Loucy (cell line): Measurements from ENCODE around the gene HIRIP3.
"Not testable (repeated sequence)": the region's sequence is repeated elsewhere in the genome, so short reads cannot be mapped to it uniquely, and the experiment has no call there.

Experiments used
- CTCF ChIP-seq: fragments of 200-600 bp; sonication (generic); conservative IDR thresholded peaks from 2 replicates; pipeline ENCODE4 v1.5.1; 2014; ENCODE audit warnings: mild to moderate bottlenecking, antibody characterized with exemption, low read length
- EZH2phosphoT487 ChIP-seq: fragments of 200-600 bp; IDR thresholded peaks from 2 replicates; pipeline ENCODE4 v1.6.1; 2018; ENCODE audit warnings: antibody characterized with exemption, mild to moderate bottlenecking, moderate library complexity, borderline replicate concordance

- TF ChIP-seq EZH2phosphoT487, CTCF: not testable (repeated sequence)
Measured at GRCh38 chr16:30015450-30015849, 20.0 kb upstream of the HIRIP3 start.
